K562 (cell line): Measurements from ENCODE around the gene TKTL1. TPM values are rescaled to one million over a fixed set of nuclear protein-coding genes. Genes with fewer than 3 reads are reported as not detected.

ENCODE experiments used
- ATAC-seq: fragments of 200-7000 bp; cut with Tn5 transposase; 3 replicates; pipeline ENCODE4 v1.9.1; 2020; ENCODE audit warnings: moderate library complexity
- BruUV-seq: library from RNA; stranded (reverse); fragments of 400-500 nt; replicated peaks from 2 replicates; lab custom pipeline; 2021; lab: Mats Ljungman, UMichigan
- CTCF ChIA-PET: fragments of 300-600 bp; formaldehyde crosslinking; extraction: SDS; loops from one replicate; lab custom pipeline; 2021; ENCODE audit warnings: low intra/inter-chr PET ratio; lab: Yijun Ruan, JAX
- POLR2A ChIA-PET: fragments of 300-600, 350-650 bp; sonication (Branson Sonifier 250); formaldehyde crosslinking; extraction: SDS; loops from one replicate; lab custom pipeline; 2021; ENCODE audit warnings: antibody characterized with exemption, inconsistent platforms; lab: Yijun Ruan, JAX
- DNase-seq, 4 experiments: peaks; one replicate each; pipeline versions ENCODE4 v3.0.0 to v3.0.0-alpha.2; 2011 to 2018; ENCODE audit warnings: low spot score in 3 of 4, mixed read lengths in 3 of 4; ENCODE audit errors: extremely low read depth in 1 of 4
- FAIRE-seq: peaks from 2 replicates; lab custom pipeline; 2011; peaks lifted over from hg19 to GRCh38; lab: Jason Lieb, UNC
- H2AFZ ChIP-seq: 2 replicates; pipeline ENCODE4 v1.6.0; 2011; ENCODE audit warnings: low read depth, low read length, control low read depth, inconsistent platforms
- H3K27ac ChIP-seq: fragments of 200-600 bp; 3 replicates; pipeline ENCODE4 v1.8.0; 2011; ENCODE audit warnings: low read depth, mild to moderate bottlenecking, control low read depth, inconsistent platforms, low read length, moderate library complexity, mixed read lengths; ENCODE audit errors: extremely low read depth
- H3K27me3 ChIP-seq, 2 experiments: fragments of 300-600 bp in 1 of 2; 2 replicates in 1 of 2; 3 replicates in 1 of 2; pipeline versions ENCODE4 v1.6.0 to v1.8.0; 2011; ENCODE audit warnings: inconsistent platforms in 2 of 2, low read length in 2 of 2, mild to moderate bottlenecking in 1 of 2, mixed read lengths in 1 of 2, moderate library complexity in 1 of 2; ENCODE audit not compliant: control insufficient read depth in 2 of 2, insufficient read depth in 2 of 2
- H3K36me3 ChIP-seq: fragments of 300-600 bp; 3 replicates; pipeline ENCODE4 v1.8.0; 2011; ENCODE audit warnings: mild to moderate bottlenecking, low read length, inconsistent platforms; ENCODE audit not compliant: control insufficient read depth, insufficient read depth
- H3K4me1 ChIP-seq, 2 experiments: fragments of 200-600 bp in 1 of 2; replicated peaks in 1 of 2; 2 replicates in 1 of 2; 3 replicates in 1 of 2; pipeline versions ENCODE4 v1.5.1 to v1.8.0; 2011; ENCODE audit warnings: inconsistent platforms in 2 of 2, low read length in 2 of 2, mild to moderate bottlenecking in 1 of 2, mixed read lengths in 1 of 2, moderate library complexity in 1 of 2; ENCODE audit not compliant: control insufficient read depth in 2 of 2, insufficient read depth in 2 of 2
- H3K4me2 ChIP-seq: 2 replicates; pipeline ENCODE4 v1.6.1; 2011; ENCODE audit warnings: low read length, control low read depth, inconsistent platforms, mixed read lengths; ENCODE audit not compliant: insufficient read depth
- H3K4me3 ChIP-seq: fragments of 200-600 bp; sonication (generic), shearing (Covaris generic); 2 replicates; pipeline ENCODE4 v1.5.1; 2016; ENCODE audit warnings: control low read depth, inconsistent platforms
- H3K79me2 ChIP-seq: fragments of 200-600 bp; 3 replicates; pipeline ENCODE4 v1.8.0; 2011; ENCODE audit warnings: low read length, inconsistent platforms; ENCODE audit not compliant: control insufficient read depth, insufficient read depth
- H3K9ac ChIP-seq, 2 experiments: 2 replicates each; pipeline versions ENCODE4 v1.6.0 to v1.6.1; 2011; ENCODE audit warnings: low read depth in 2 of 2, low read length in 2 of 2, control low read depth in 1 of 2, inconsistent platforms in 1 of 2, mild to moderate bottlenecking in 1 of 2, mixed read lengths in 1 of 2; ENCODE audit not compliant: insufficient read depth in 1 of 2
- H3K9me1 ChIP-seq: one replicate; pipeline ENCODE4 v1.6.0; 2011; ENCODE audit warnings: inconsistent platforms, mild to moderate bottlenecking, low read length, moderate library complexity; ENCODE audit not compliant: control insufficient read depth, insufficient read depth
- H3K9me3 ChIP-seq: replicated peaks from 2 replicates; pipeline ENCODE4 v1.5.1; 2011; ENCODE audit warnings: low read depth, low read length, inconsistent platforms; ENCODE audit not compliant: control insufficient read depth, insufficient read depth
- H4K20me1 ChIP-seq: replicated peaks from 2 replicates; pipeline ENCODE4 v1.6.1; 2011; ENCODE audit warnings: low read length, inconsistent platforms, mixed read lengths; ENCODE audit not compliant: control insufficient read depth, insufficient read depth
- ADNP ChIP-seq: fragments of 200-800 bp; sonication (Bioruptor generic); IDR thresholded peaks from 2 replicates; pipeline ENCODE4 v1.6.1; 2016; ENCODE audit warnings: missing genetic modification characterization, missing compliant biosample characterization
- CBX1 ChIP-seq: sonication (generic); IDR thresholded peaks from 2 replicates; pipeline ENCODE4 v1.6.1; 2016; ENCODE audit warnings: antibody characterized with exemption, low read depth, mild to moderate bottlenecking
- MYC ChIP-seq, 2 experiments: fragments of 250-450 bp in 1 of 2; sonication (Bioruptor Pico) in 1 of 2; IDR thresholded peaks; 2 replicates each; pipeline versions ENCODE4 v1.5.1 to v1.6.1; 2012 to 2021; ENCODE audit warnings: low read depth in 2 of 2, borderline replicate concordance in 1 of 2, improper control_type of control experiment in 1 of 2, low read length in 1 of 2, mild to moderate bottlenecking in 1 of 2, moderate library complexity in 1 of 2
- NFIC ChIP-seq: fragments of 450-650 bp; IDR thresholded peaks from 2 replicates; pipeline ENCODE4 v1.6.1; 2017; ENCODE audit warnings: mild to moderate bottlenecking, inconsistent platforms
- PATZ1 ChIP-seq: fragments of 250-450 bp; sonication (Bioruptor Pico); IDR thresholded peaks from 2 replicates; pipeline ENCODE4 v1.5.0; 2020; ENCODE audit warnings: mild to moderate bottlenecking, borderline replicate concordance
- POLR2G ChIP-seq: fragments of 200-400 bp; formaldehyde crosslinking; IDR thresholded peaks from 2 replicates; pipeline ENCODE4 v1.6.1; 2017; ENCODE audit warnings: low read depth, mild to moderate bottlenecking, antibody characterized with exemption, low read length, moderate library complexity
- RBFOX2 ChIP-seq: fragments of 200-400 bp; formaldehyde crosslinking; IDR thresholded peaks from 2 replicates; pipeline ENCODE4 v1.6.1; 2017; ENCODE audit warnings: low read depth, mild to moderate bottlenecking, low read length, moderate library complexity
- ZNF551 ChIP-seq: fragments of 250-450 bp; sonication (Bioruptor Pico); IDR thresholded peaks from 2 replicates; pipeline ENCODE4 v1.5.0; 2021; ENCODE audit warnings: mild to moderate bottlenecking, moderate library complexity
- WGBS: fragments of 100-300 bp; shearing (Covaris generic); methylation state at CpG from one replicate; pipeline ENCODE4 v1.1.6; 2016; ENCODE audit warnings: low coverage, mixed read lengths; ENCODE audit not compliant: insufficient coverage; ENCODE audit errors: missing lambda C conversion rate; 5-methylcytosine and 5-hydroxymethylcytosine counted together
- in situ Hi-C: fragments of 300-500 bp; cut with MboI; formaldehyde crosslinking; loops from 4 replicates; pipeline ENCODE4 v1.15.0; 2018; ENCODE audit warnings: inconsistent platforms, mixed read lengths
- intact Hi-C: fragments of 100-400 bp; cut with micrococcal nuclease; formaldehyde crosslinking; loops from 2 replicates; pipeline ENCODE4 v1.14.2; 2022
- polyA plus RNA-seq, 8 experiments: library from polyadenylated mRNA; depleted of rRNA in 4 of 8; stranded (reverse) in 5 of 8; unstranded in 3 of 8; fragments of >200 nt; fragmentation: Nextera tagmentation in 2 of 8; fragmentation: Illumina TruSeq in 1 of 8; extraction: Ambion mirVana in 2 of 8; extraction: Trizol in 1 of 8; gene quantifications; 2 replicates each; pipeline versions ENCODE4 v1.2.1 to v1.2.3, GENCODE V29; 2011 to 2014; ENCODE audit warnings: inconsistent platforms in 1 of 8, missing spikeins in 1 of 8
- total RNA-seq, 7 experiments: library from RNA; depleted of rRNA in 6 of 7; stranded (reverse); fragments of >200 nt in 6 of 7; fragmentation: Illumina TruSeq in 2 of 7; extraction: Trizol in 2 of 7; gene quantifications; 2 replicates each; pipeline versions ENCODE4 v1.2.1 to v1.2.3, GENCODE V29; 2011 to 2021; ENCODE audit warnings: low replicate concordance in 1 of 7

The TKTL1 gene
- total and polyA plus RNA-seq, 9 of the 15 experiments (the other 6 are each of a cell fraction or from before 2014, with no cell fraction given) = 0.18 to 0.71 (median 0.38) TPM

GRCh38 chrX:154355776-154356140, 60.2 kb downstream of the TKTL1 start:
- POLR2A ChIA-PET = interaction anchor here (0.6 to 1.8 kb wide), 2 partner anchors 13 to 44 kb away, joined by 3 to 5 read pairs; no protein-coding TSS in a partner anchor
- peaks cover 0 to 30% of the 10 kb centered on the region in 2 experiments; a peak in 1 of 5 replicates for H3K4me1 ChIP-seq
- BruUV-seq = no TSS peak

More at GRCh38 chrX:154355776-154356140, 60.2 kb downstream of the TKTL1 start:
- H3K27me3 ChIP-seq = no peaks in the 10 kb centered on the region
- no peak overlapping the region for H2AFZ ChIP-seq
- WGBS = 92% methylated on average over 7 of the region's 12 CpGs
- FAIRE-seq = no peak
- DNase-seq = no peak
- no peaks in the 10 kb centered on the region for H3K9me3 ChIP-seq
- no peak overlapping the region for H3K27ac ChIP-seq
- peaks cover 3% of the 10 kb centered on the region; the same call in 1 of the 2 replicates for H4K20me1 ChIP-seq
- H3K36me3 ChIP-seq = peaks cover 100% of the 10 kb centered on the region; the same call in 2 of the 3 replicates
- intact Hi-C loops (no loop called here), in situ Hi-C loops (no loop called here)
- H3K4me3 ChIP-seq = no peak overlapping the region
- ATAC-seq = no peak
- no peak overlapping the region; a peak in 1 of 4 replicates for H3K9ac ChIP-seq
- H3K79me2 ChIP-seq = no peaks in the 10 kb centered on the region
- no peaks in the 10 kb centered on the region for H3K9me1 ChIP-seq
- no peak overlapping the region for H3K4me2 ChIP-seq
- TF ChIP-seq MYC (IDR thresholded peaks at IDR 0.05; ENCODE audit: low read depth, low read length) = no peak
- TF ChIP-seq MYC (CRISPR knock-in tag; IDR thresholded peaks at IDR 0.05; ENCODE audit: borderline replicate concordance, low read depth) = no peak
- TF ChIP-seq POLR2G = peak; percentile 15; the same call in 1 of the 2 replicates
- TF ChIP-seq RBFOX2 = peak; percentile 29
- TF ChIP-seq PATZ1 = no peak
- no peak for TF ChIP-seq ZNF551
- TF ChIP-seq CBX1 = no peak
- TF ChIP-seq NFIC = peak; percentile 54
- no peak for TF ChIP-seq ADNP (tag)
- CTCF ChIA-PET = no interaction called here
